Fibroblast of the aortic adventitia (primary cell): ENCODE results near the gene STARD3. TPM values are rescaled to one million over a fixed set of nuclear protein-coding genes. Genes with fewer than 3 reads are reported as not detected.
A peak's percentile ranks its signal among the peaks of the same experiment; 100 is the strongest.

Source experiments
- DNase-seq: peaks from one replicate; pipeline ENCODE4 v3.0.0-alpha.2; 2010; ENCODE audit warnings: low read depth
- H3K4me3 ChIP-seq: 2 replicates; pipeline ENCODE4 v1.5.1; 2011; ENCODE audit warnings: low read depth, mild to moderate bottlenecking, control low read depth, low read length, moderate library complexity
- total RNA-seq: library from RNA; depleted of rRNA; stranded (reverse); fragments of >200 nt; gene quantifications from 2 replicates; pipeline ENCODE4 v1.2.3, GENCODE V29; 2012; ENCODE audit warnings: low replicate concordance
- TF ChIP-seq, protein P1 (sequence below): IDR thresholded peaks from 2 replicates; pipeline ENCODE4 v1.5.1; 2011; ENCODE audit warnings: mild to moderate bottlenecking, low read length, control low read depth, inconsistent platforms; ENCODE audit not compliant: insufficient read depth

STARD3 gene
- total RNA-seq, 1 donor, result 20.8 TPM

DNA sequence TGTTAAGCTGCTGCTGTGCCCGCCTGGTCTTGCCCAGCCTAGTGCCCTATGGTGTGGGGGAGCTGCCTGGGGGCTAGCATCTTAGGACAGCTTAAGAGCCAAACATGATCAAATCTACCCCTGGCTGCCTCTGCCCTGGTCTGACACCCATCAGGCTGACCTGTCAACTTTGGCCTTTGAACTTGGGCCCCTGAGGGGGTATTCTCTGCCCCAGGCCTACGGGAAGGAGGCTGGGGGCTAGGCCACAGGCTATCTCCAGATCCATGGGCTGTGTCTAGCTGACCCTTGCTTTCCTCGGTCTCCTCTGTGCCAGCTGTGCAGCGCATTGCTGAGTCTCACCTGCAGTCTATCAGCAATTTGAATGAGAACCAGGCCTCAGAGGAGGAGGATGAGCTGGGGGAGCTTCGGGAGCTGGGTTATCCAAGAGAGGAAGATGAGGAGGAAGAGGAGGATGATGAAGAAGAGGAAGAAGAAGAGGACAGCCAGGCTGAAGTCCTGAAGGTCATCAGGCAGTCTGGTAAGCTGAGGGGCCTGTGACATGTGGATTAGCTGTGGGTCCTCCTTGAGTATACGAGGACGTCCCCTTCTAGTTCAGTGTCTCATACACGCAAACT, 3.3 kb upstream of the STARD3 start:
- no peak for DNase-seq
- TF ChIP-seq, protein P1, sequence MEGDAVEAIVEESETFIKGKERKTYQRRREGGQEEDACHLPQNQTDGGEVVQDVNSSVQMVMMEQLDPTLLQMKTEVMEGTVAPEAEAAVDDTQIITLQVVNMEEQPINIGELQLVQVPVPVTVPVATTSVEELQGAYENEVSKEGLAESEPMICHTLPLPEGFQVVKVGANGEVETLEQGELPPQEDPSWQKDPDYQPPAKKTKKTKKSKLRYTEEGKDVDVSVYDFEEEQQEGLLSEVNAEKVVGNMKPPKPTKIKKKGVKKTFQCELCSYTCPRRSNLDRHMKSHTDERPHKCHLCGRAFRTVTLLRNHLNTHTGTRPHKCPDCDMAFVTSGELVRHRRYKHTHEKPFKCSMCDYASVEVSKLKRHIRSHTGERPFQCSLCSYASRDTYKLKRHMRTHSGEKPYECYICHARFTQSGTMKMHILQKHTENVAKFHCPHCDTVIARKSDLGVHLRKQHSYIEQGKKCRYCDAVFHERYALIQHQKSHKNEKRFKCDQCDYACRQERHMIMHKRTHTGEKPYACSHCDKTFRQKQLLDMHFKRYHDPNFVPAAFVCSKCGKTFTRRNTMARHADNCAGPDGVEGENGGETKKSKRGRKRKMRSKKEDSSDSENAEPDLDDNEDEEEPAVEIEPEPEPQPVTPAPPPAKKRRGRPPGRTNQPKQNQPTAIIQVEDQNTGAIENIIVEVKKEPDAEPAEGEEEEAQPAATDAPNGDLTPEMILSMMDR, result no peak
- no peak overlapping the region for H3K4me3 ChIP-seq

DNA sequence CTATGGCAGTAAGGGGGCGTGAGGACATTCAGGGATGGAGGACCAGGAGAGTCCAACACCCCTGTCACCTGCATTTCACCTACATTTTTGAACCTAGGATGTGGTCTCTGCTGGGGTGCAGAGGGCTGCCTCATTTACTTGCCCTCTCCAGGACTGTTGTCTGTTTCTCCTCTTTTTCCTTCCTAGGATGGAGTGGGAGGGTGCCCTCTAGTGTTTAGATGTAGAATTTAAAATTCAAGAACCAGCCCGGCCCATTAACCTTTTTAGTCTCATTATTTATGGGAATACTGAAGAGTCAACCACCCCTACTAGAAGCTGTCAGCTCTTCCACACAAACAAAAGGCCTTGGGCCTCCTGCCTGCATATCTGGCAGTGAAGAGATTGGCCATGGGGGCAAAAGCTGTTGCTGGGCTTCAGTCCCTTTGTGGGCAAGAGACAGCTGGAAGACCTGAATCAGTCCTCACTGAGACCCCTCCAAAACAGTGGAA, 2.5 kb upstream of the STARD3 start:
- DNase-seq, result peak; percentile 67
- TF ChIP-seq, protein P1, result peak; percentile 64

DNA sequence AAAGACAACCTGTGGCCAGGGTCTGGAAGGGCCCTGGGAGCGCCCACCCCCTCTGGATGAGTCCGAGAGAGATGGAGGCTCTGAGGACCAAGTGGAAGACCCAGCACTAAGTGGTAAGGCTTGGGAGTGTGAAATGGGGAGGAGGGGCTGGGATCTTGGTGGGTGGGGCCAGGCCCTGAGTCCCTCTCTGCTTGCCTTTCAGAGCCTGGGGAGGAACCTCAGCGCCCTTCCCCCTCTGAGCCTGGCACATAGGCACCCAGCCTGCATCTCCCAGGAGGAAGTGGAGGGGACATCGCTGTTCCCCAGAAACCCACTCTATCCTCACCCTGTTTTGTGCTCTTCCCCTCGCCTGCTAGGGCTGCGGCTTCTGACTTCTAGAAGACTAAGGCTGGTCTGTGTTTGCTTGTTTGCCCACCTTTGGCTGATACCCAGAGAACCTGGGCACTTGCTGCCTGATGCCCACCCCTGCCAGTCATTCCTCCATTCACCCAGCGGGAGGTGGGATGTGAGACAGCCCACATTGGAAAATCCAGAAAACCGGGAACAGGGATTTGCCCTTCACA, 1.2 kb upstream of the STARD3 start:
- TF ChIP-seq, protein P1, result no peak
- DNase-seq, result no peak
- H3K4me3 ChIP-seq, result no peak overlapping the region

More for the DNA sequence above, 2.5 kb upstream of the STARD3 start:
- no peak overlapping the region for H3K4me3 ChIP-seq

DNA sequence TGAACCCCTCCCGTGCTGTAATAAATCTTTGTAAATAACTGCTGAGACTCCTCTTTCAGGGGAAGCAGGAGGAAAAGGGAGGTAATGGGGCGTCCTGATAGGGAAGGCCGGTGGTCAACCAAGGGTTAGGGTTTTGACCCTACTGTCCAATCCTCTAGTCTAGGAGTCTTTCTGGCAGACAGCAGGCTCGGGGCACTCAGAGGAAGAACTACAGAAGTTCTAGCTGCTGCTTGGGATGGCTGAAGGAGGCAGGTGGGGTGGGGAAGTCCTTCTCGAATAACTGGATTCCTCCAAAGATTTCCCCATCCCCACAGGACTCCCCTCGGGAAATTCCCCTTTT, 387 bp upstream of the STARD3 start:
- peak overlapping the region; percentile 94 for H3K4me3 ChIP-seq
- TF ChIP-seq, protein P1, result no peak
- no peak for DNase-seq

DNA sequence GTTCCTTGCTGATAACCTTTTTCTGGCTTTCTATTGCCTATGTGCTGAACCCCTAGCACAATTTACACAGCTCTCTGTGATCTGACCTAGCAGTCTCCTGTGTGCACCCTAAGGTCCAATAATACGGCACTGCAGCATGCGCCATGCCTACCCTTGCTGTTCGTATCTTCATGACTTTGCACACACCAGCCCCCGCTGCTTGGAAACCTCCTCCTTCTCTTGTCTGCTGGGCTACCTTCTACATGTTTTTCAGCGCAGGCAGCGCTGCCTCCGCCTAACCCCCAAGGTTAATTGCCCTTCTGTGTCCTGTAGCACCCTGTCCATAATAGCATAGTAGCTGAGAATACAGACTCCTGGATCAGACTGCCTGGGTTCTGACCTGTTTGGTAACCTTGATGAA, 1.4 kb downstream of the STARD3 start:
- TF ChIP-seq, protein P1, result no peak
- peak overlapping the region; percentile 94 for H3K4me3 ChIP-seq

DNA sequence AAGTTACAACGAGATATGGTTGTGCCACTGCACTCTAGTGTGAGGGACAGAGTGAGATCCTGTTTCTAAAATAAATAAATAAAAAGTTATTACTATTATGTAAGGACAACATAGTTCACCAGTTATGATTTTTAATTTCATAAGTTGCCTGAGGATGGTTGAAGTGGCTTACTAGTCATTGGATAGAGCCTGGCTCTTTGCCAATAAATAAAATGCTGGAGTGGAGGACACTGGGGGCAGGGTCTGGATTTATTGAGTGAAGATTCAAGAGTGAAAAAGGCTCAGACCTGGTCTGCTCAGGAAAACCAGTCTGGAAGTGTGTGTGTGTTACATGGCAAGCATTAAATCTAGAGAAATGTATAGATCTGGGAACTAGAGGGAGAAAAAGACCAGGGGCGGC, 2.1 kb downstream of the STARD3 start:
- no peak for DNase-seq
- no peak overlapping the region for H3K4me3 ChIP-seq
- TF ChIP-seq, protein P1, result no peak

More for the DNA sequence above, 1.4 kb downstream of the STARD3 start:
- DNase-seq, result no peak
